AG10803 (cell line): Measurements from ENCODE around the gene BGN.

Experiments used
- DNase-seq: peaks from one replicate; pipeline ENCODE4 v3.0.0; 2010; ENCODE audit warnings: low read depth
- H3K4me3 ChIP-seq: 2 replicates; pipeline ENCODE4 v1.5.1; 2011; ENCODE audit warnings: mild to moderate bottlenecking, low read length, control low read depth
- CTCF ChIP-seq: conservative IDR thresholded peaks from 2 replicates; pipeline ENCODE4 v1.5.1; 2011; ENCODE audit warnings: mild to moderate bottlenecking, low read length, control low read depth, inconsistent platforms

Gene BGN

GRCh38 chrX:153504445-153505016 is 9.8 kb downstream of the BGN start:
- DNase-seq = no peak
- no peak overlapping the region for H3K4me3 ChIP-seq
- no peak for TF ChIP-seq CTCF

- DNase-seq = no peak
- no peak overlapping the region for H3K4me3 ChIP-seq
- TF ChIP-seq CTCF = no peak
Measured at GRCh38 chrX:153505361-153505760, 10.6 kb downstream of the BGN start.

DNA sequence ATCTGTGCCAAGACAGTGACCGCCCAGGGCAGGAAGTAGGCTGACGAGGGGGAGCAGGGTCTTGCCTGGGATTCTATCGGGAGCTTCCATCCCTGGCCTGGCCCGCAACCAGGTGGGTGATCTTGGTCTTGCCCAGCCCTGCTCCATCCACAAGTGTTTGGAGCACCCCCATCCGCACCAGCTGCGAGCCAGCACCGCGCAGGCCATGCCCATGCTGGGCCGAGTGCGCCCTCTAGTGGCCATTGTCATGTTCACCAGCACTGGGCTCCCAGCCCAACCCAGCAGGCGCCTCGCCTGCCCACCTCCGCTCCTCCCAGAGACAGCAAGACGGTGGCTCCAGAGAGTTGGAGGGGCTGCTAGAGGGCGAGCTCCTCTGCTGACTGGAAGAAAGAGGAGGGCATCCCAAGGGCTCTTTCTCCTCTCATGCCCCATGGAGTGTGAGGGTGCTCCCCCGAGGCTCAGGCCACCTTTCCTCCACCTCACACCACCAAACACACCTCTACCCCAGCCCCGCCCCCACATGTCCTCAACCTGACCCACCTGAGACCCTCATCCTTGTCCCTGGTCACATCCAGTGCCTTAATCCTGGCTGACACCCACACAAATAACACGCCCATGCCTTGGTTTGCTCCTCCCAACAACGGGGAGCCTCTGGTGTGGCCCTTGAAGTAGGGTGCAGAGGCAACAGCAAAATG is 12.9 kb downstream of the BGN start:
- TF ChIP-seq CTCF = peak; percentile 57
- no peak overlapping the region for H3K4me3 ChIP-seq
- DNase-seq = peak; percentile 59

GRCh38 chrX:153509592-153509991 is 14.8 kb downstream of the BGN start:
- H3K4me3 ChIP-seq = no peak overlapping the region
- no peak for TF ChIP-seq CTCF
- DNase-seq = no peak

- no peak overlapping the region for H3K4me3 ChIP-seq
- TF ChIP-seq CTCF = no peak
- no peak for DNase-seq
Measured at GRCh38 chrX:153510383-153510782, 15.6 kb downstream of the BGN start.

- no peak for DNase-seq
- H3K4me3 ChIP-seq = no peak overlapping the region
- TF ChIP-seq CTCF = no peak
Measured at GRCh38 chrX:153511784-153512500, 17.2 kb downstream of the BGN start.

DNA sequence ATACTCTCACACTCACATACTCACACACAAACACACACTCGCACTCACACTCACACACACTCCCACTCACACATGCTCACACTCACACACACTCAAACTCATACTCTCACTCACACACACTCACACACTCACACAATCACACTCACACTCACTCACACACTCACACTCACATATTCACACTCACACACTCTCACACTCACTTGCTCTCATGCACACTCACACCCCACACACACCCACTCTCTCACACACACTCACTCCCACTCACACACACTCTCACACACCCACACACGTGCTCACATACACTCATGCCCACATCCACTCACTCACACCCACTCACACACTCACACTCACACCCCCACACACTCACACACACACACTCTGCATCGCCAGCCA is 17.7 kb downstream of the BGN start:
- TF ChIP-seq CTCF = no peak
- DNase-seq = no peak
- no peak overlapping the region for H3K4me3 ChIP-seq
